HG03521 (cell line): ENCODE measurements around the gene GRID2.
"Not testable (repeated sequence)": the region's sequence is repeated elsewhere in the genome, so short reads cannot be mapped to it uniquely, and the experiment has no call there.

Experiments used
- ATAC-seq: cut with Tn5 transposase; IDR thresholded peaks from one replicate; pipeline ENCODE4 v1.9.1; 2021; ENCODE audit warnings: mild to moderate bottlenecking, moderate library complexity; ENCODE audit not compliant: unreplicated experiment

GRID2 gene

GRCh38 chr4:93646233-93646930 is 1342.6 kb downstream of the GRID2 start:
- ATAC-seq: no peak

DNA sequence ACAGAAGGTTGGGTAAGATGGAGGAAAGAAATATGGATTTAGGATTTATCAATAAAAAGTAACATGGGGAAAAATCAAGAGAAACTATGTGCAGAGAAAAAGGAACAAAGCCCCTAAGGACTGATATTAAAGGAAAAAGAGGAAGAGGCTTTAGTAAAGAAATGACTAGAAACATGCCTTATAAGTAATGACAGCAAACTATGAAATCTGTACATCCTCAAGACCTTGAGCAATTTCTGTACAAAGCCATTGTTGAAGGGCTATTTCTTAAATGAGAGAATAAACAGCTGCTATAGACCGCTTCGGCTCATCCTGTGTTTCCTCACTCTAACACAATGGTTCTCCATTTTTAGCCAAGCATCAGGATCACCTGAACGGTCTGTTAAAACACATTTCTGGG is 1344.5 kb downstream of the GRID2 start:
- ATAC-seq: no peak

- no peak for ATAC-seq
These were observed 1346.1 kb downstream of the GRID2 start for GRCh38 chr4:93649828-93650227.

DNA sequence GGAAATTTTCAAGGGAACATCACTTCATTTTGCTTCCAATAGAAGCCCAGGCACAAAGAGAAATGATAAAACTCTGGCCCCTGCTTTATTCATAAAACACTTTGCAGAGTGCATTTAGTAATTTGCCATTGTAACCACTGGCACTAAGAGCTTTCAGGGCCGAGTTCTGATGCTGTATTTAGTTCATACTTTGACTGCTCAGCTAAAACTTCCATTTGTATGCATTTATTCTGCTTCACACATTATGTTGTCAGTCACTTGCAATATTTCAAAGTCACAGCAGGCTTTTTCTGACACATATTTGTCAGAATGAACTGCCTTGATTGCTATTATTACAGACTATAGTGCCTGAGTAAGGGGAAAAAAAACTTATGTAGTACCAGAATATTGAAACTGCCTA is 1350.4 kb downstream of the GRID2 start:
- no peak for ATAC-seq

- ATAC-seq: no peak
These were observed 1353.8 kb downstream of the GRID2 start for GRCh38 chr4:93657527-93657926.

- no peak for ATAC-seq
These were observed 1354.7 kb downstream of the GRID2 start for GRCh38 chr4:93658443-93658842.

GRCh38 chr4:93659629-93660028 is 1355.9 kb downstream of the GRID2 start:
- ATAC-seq: no peak

DNA sequence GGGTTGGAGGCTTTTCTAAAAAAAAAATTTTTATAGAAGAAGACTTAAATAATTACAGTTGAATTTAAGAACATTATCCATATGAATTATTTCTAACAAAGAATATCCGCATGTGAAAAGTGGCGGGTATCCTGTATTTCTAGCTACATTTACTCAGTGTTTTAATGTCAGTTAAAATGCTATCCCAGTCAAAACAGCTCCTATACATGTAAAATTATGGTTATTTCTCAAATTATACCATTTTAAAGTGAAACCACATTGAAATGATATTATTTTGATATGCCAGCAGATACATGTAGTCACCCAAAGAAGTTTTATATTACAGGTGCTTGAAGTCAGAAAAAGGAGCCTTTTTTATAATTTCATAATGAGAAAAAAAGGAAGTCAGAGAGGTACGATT is 1356.3 kb downstream of the GRID2 start:
- ATAC-seq: no peak

- no peak for ATAC-seq
These were observed 1366.7 kb downstream of the GRID2 start for GRCh38 chr4:93670434-93670833.

DNA sequence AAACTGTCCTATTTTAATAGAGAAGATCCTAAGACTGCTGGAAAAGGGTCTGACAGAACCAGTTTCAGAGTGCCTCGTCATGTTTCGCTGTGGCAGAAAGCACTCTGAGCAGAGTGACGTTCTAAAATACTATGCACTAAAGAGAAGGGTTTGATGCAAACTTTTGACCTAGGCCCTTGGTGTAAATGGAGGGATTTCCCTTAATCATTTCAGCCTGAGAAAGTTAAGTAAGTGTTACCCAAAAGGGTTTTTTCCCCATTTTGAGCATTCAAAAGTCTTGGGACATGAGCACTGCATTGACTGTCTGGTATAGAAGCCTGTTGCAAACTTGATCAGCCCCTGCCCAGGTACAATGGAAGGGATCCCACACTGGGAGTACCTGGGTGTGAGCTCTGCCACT is 1367.3 kb downstream of the GRID2 start:
- ATAC-seq: no peak

DNA sequence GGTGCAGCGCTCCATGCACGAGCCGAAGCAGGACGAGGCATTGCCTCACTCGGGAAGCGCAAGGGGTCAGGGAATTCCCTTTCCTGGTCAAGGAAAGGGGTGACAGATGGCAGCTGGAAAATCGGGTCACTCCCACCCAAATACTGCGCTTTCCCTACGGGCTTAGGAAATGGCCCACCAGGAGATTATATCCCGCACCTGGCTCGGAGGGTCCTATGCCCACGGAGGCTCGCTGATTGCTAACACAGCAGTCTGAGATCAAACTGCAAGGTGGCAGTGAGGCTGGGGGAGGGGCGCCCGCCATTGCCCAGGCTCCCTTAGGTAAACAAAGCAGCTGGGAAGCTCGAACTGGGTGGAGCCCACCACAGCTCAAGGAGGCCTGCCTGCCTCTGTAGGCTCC is 1373.2 kb downstream of the GRID2 start:
- not testable (repeated sequence) for ATAC-seq

DNA sequence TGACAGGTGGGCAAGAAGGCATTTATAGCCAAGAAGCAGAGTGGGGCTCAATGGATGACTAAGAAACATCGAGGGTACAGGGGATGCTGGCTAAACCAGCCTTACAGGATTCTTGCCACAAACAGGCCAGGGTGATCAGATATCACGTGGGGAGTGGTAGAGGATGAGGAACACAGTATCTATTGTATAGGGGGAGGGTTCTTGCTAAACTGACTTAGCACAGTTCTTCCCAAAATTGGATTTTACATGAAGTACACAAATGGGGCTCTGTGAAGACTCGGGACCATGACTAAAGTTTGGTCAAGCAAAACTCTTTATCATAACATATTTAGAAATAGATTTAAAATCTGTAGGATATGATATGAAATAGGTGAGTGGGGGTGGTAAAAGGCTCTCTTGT is 1380.8 kb downstream of the GRID2 start:
- ATAC-seq: no peak

GRCh38 chr4:93687304-93687703 is 1383.5 kb downstream of the GRID2 start:
- no peak for ATAC-seq

DNA sequence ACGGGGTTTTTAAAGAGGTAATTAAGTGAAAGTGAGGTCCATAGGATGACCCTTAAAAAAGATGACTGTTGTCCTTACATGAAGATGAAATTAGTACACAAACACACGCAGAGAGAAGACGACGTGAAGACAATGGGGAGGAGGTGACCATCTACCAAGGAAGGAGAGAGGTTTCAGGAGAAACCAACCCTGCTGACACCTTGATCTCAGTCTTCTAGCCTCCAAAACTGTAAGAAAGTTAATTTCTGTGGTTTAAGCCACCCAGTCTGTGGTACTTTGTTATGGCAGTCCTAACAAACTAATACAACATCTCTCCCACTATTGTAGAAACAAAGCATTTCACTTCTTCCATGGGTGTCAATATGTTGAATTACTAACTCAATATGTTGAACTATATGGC is 1385.2 kb downstream of the GRID2 start:
- ATAC-seq: no peak

DNA sequence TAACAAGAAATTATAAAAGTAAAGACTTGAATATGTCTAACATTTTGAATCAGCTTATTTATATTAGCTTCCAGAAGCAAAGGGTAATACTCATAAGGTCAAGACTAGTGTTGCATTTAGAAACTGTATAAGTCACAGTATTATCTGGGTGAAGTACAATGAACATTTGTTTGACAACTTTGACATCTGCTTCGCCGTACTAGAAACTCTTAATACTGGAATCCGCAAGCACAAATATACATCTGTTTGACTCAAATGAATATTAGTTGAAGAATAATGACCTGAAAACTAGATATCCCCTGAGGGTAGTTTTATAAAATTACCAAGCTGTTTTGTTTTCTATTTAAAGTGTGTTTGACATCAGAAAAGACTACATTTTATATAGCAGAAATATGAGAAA is 1389.4 kb downstream of the GRID2 start:
- ATAC-seq: no peak

DNA sequence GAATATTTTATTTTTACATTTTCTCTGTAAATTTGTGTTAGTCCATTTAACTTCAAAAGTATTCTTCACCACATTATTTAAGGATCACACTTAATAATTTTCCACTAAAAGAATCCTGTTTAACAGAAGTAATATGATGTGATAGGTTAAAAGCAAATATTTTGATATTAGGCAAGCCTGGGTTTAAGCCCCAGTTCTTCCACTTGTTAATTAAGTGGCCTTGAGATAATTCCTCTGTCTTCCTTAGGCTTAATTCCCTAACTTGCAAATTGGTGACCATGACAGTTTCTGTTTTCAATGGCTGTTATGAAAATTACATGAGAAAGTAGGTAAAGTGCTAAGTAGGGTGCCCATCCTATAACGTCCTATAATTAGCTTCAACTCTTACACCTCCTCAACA is 1394.9 kb downstream of the GRID2 start:
- ATAC-seq: no peak

- ATAC-seq: no peak
These were observed 1396.8 kb downstream of the GRID2 start for GRCh38 chr4:93700571-93700970.

- ATAC-seq: no peak
These were observed 1406.5 kb downstream of the GRID2 start for GRCh38 chr4:93710101-93710846.

DNA sequence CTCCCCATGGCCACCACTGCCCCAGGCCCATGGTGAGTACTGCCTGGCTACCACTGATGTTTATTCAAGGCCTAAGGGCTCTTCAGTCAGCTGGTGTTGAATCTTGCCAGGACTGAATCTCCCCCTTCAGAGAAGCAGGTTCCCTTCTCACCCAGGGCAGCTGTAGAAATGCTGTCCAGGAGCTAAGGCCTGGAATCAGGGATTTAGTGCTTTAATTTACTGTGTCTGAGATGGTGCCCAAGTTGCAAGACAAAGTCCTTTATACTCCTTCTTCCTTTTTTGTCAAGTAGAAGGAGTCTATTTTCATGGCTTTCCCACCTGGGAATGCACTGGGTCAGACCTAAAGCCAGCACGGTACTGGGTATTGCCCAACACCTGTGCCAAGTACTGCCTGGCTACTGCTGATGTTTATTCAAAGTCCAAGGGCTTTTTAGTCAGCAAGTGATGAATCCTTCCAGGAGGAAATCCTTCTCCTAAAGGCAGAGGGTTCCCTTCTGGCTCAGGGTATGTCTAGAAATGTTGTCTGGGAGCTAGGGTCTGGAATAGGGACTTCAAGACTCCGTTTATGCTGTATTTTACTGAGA is 1407.2 kb downstream of the GRID2 start:
- ATAC-seq: no peak

- ATAC-seq: no peak
These were observed 1414.5 kb downstream of the GRID2 start for GRCh38 chr4:93718233-93718632.

DNA sequence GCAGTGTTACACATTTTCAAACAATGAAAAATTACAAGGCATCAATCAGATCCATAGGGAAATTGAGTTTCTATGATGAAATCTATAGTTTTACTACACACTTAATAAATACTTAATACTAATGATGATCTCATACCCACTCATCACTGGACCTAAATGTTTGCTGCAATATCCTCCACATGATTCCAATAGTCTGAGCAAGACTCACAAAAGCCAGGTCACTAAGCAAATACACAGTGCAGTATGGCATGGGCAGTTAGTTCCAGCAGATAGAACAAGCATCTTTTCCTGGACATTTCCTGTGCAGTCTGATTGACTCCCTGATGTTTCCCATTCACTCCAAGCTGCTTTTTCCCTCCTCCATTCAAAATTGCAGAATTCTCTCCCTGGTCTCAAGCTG is 1415.8 kb downstream of the GRID2 start:
- ATAC-seq: no peak

- no peak for ATAC-seq
These were observed 1418.7 kb downstream of the GRID2 start for GRCh38 chr4:93722446-93722845.
